ENCODE results near the gene KRT3. TPM values are rescaled to one million over a fixed set of nuclear protein-coding genes. Genes with fewer than 3 reads are reported as not detected.

Gene KRT3
- total RNA-seq, 4 donors from 2014 or later: not detected

DNA sequence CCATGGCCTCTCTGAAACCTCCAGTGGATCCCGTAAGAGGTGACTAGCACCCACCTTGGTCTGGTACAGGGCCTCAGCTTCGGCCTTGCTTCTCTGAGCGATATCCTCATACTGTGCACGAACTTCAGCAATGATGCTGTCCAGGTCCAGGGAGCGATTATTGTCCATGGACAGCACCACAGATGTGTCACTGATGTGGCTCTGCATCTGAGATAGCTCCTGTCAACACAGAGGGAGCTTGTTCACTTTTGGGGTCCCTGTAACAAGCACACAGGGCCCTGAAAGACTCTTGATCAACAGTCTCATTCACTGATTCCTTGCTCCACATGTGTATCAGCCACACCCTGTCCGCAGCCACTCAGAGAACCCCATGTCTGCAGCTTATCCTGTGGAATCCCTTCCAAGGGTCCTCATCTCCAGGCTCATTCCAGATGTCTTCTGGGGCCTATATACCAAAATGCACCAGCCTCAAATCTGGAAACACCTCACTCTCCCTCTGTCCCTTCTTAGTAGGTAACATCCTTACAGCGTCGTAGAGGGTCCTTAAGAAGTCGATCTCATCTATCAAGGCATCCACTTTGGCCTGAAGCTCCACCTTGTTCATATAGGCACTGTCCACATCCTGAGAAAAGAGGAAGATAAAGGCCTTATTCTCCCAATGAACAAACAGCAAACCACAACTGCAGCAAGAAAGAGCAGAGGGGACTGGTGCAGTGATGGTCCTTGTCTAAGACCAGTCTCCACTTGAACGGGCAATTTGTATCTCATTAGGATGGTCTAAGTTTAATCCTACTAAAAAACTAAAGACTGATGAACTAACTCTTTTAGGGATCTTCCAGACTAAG is 3.5 kb downstream of the KRT3 start:
- intact Hi-C loops (cut with DNase I): no loop called here
- DNase-seq (ENCODE audit: extremely low spot score): no peak
- Histone ChIP-seq H3K4me3 (no peak overlapping the region), H3K4me1 (peaks cover 0 to 10% (median 8%) of the 10 kb centered on the region in 4 donors), H3K27ac (replicated peaks in 1 of 4) (no peak overlapping the region), H3K9me3 (no peaks in the 10 kb centered on the region), H3K36me3 (no peaks in the 10 kb centered on the region), H3K27me3 (peaks cover 0 to 54% (median 13%) of the 10 kb centered on the region in 4 donors)
- WGBS: 85% methylated on average over 10 of the region's 10 CpGs
- TF ChIP-seq POLR2AphosphoS5 (IDR thresholded peaks at IDR 0.05) (no peak), EP300 (IDR thresholded peaks at IDR 0.05) (no peak), CTCF (IDR thresholded peaks at IDR 0.05) (no peak), POLR2A (IDR thresholded peaks at IDR 0.05; ENCODE audit: low read depth) (no peak)

GRCh38 chr12:52791271-52792184 is 4.4 kb downstream of the KRT3 start:
- no peak for DNase-seq (ENCODE audit: extremely low spot score)

GRCh38 chr12:52790427-52791270 is 5.3 kb downstream of the KRT3 start:
- Histone ChIP-seq H3K4me3 (peak overlapping the region in 3 of 4 donors; percentile 14 to 20 (median 18)), H3K9me3 (no peaks in the 10 kb centered on the region), H3K27ac (replicated peaks in 1 of 4) (no peak overlapping the region), H3K27me3 (peaks cover 0 to 54% (median 13%) of the 10 kb centered on the region in 4 donors), H3K36me3 (no peaks in the 10 kb centered on the region), H3K4me1 (peaks cover 0 to 10% (median 8%) of the 10 kb centered on the region in 4 donors)
- TF ChIP-seq POLR2AphosphoS5 (IDR thresholded peaks at IDR 0.05) (no peak), EP300 (IDR thresholded peaks at IDR 0.05) (no peak), POLR2A (IDR thresholded peaks at IDR 0.05; ENCODE audit: low read depth) (no peak), CTCF (IDR thresholded peaks at IDR 0.05) (no peak)
- no peak for DNase-seq (ENCODE audit: extremely low spot score)
- intact Hi-C loops (cut with DNase I): no loop called here
- WGBS: 66% methylated on average over 19 of the region's 19 CpGs

More at GRCh38 chr12:52791271-52792184, 4.4 kb downstream of the KRT3 start:
- WGBS: 84% methylated on average over 11 of the region's 12 CpGs
- Histone ChIP-seq H3K27me3 (peaks cover 0 to 54% (median 13%) of the 10 kb centered on the region in 4 donors), H3K4me1 (peaks cover 0 to 10% (median 8%) of the 10 kb centered on the region in 4 donors), H3K9me3 (no peaks in the 10 kb centered on the region), H3K36me3 (no peaks in the 10 kb centered on the region), H3K4me3 (no peak overlapping the region), H3K27ac (replicated peaks in 1 of 4) (no peak overlapping the region)
- intact Hi-C loops (cut with DNase I): no loop called here
- TF ChIP-seq POLR2A (IDR thresholded peaks at IDR 0.05; ENCODE audit: low read depth) (no peak), EP300 (IDR thresholded peaks at IDR 0.05) (no peak), CTCF (IDR thresholded peaks at IDR 0.05) (no peak), POLR2AphosphoS5 (IDR thresholded peaks at IDR 0.05) (no peak)
